Measurements from ENCODE around the gene TMEM25.

Gene TMEM25

GRCh38 chr11:118528511-118528910, 2.5 kb upstream of the TMEM25 start:
- Histone ChIP-seq H3K36me3 (peaks cover 2 to 22% (median 14%) of the 10 kb centered on the region in 11 experiments; a peak in 16 of 22 replicates), H3K27ac (peak overlapping the region in 1 of 11 experiments; percentile 24; a peak in 1 of 22 replicates), H3K27me3 (peaks cover 0 to 23% (median 0%) of the 10 kb centered on the region in 11 experiments; a peak in 4 of 22 replicates), H3K4me2 (peak overlapping the region in 6 of 11 experiments; percentile 4 to 94 (median 22); a peak in 4 of 22 replicates), H3K9me3 (replicated peaks in 1 of 11) (no peaks in the 10 kb centered on the region), H3K4me3 (no peak overlapping the region), H3K9ac (no peak overlapping the region), H4K20me1 (peaks cover 0 to 19% (median 12%) of the 10 kb centered on the region in 11 experiments; a peak in 9 of 22 replicates), H3K4me1 (peaks cover 40 to 81% (median 62%) of the 10 kb centered on the region in 10 experiments)
- TF ChIP-seq Cebpa-rat (IDR thresholded peaks at IDR 0.05): no peak

GRCh38 chr11:118529584-118530175, 1.3 kb upstream of the TMEM25 start:
- H3K4me3 ChIP-seq: peak overlapping the region; percentile 67 to 88 (median 77); a peak in 19 of 20 replicates
- peak overlapping the region in 3 of 11 experiments; percentile 75 to 87 (median 82); a peak in 5 of 22 replicates for H3K27ac ChIP-seq
- H3K4me2 ChIP-seq: peak overlapping the region; percentile 81 to 99 (median 94)
- H3K9me3 ChIP-seq (replicated peaks in 1 of 11): no peaks in the 10 kb centered on the region
- peak overlapping the region in 8 of 11 experiments; percentile 71 to 94 (median 84); a peak in 14 of 22 replicates for H3K9ac ChIP-seq
- peaks cover 0 to 23% (median 0%) of the 10 kb centered on the region in 11 experiments; a peak in 4 of 22 replicates for H3K27me3 ChIP-seq
- H3K4me1 ChIP-seq: peaks cover 29 to 69% (median 51%) of the 10 kb centered on the region in 10 experiments
- TF ChIP-seq Cebpa-rat (IDR thresholded peaks at IDR 0.05): no peak
- peaks cover 0 to 8% (median 5%) of the 10 kb centered on the region in 11 experiments; a peak in 8 of 22 replicates for H4K20me1 ChIP-seq
- peaks cover 0 to 18% (median 8%) of the 10 kb centered on the region in 11 experiments; a peak in 11 of 22 replicates for H3K36me3 ChIP-seq

GRCh38 chr11:118530180-118530682, 761 bp upstream of the TMEM25 start:
- no peaks in the 10 kb centered on the region for H3K9me3 ChIP-seq (replicated peaks in 1 of 11)
- peaks cover 0 to 21% (median 8%) of the 10 kb centered on the region in 11 experiments; a peak in 11 of 22 replicates for H3K36me3 ChIP-seq
- peak overlapping the region; percentile 81 to 99 (median 94) for H3K4me2 ChIP-seq
- H3K4me1 ChIP-seq: peaks cover 23 to 63% (median 45%) of the 10 kb centered on the region in 10 experiments
- H4K20me1 ChIP-seq: peaks cover 0 to 3% (median 0%) of the 10 kb centered on the region in 11 experiments; a peak in 6 of 22 replicates
- H3K4me3 ChIP-seq: peak overlapping the region; percentile 67 to 88 (median 77)
- peak overlapping the region; percentile 71 to 94 (median 80) for H3K9ac ChIP-seq
- peak overlapping the region; percentile 17 to 87 (median 76); a peak in 20 of 22 replicates for H3K27ac ChIP-seq
- peaks cover 0 to 23% (median 0%) of the 10 kb centered on the region in 11 experiments; a peak in 4 of 22 replicates for H3K27me3 ChIP-seq
- TF ChIP-seq Cebpa-rat (IDR thresholded peaks at IDR 0.05): no peak

GRCh38 chr11:118531597-118532084, 649 bp downstream of the TMEM25 start:
- Histone ChIP-seq H3K4me1 (peaks cover 12 to 49% (median 35%) of the 10 kb centered on the region in 10 experiments), H3K4me2 (peak overlapping the region; percentile 81 to 99 (median 94)), H3K4me3 (peak overlapping the region; percentile 67 to 88 (median 77)), H3K27ac (peak overlapping the region in 6 of 11 experiments; percentile 23 to 87 (median 80); a peak in 7 of 22 replicates), H3K9ac (peak overlapping the region in 10 of 11 experiments; percentile 76 to 94 (median 82); a peak in 17 of 22 replicates), H4K20me1 (no peaks in the 10 kb centered on the region), H3K9me3 (replicated peaks in 1 of 11) (no peaks in the 10 kb centered on the region), H3K27me3 (peaks cover 0 to 23% (median 0%) of the 10 kb centered on the region in 11 experiments; a peak in 4 of 22 replicates), H3K36me3 (peaks cover 0 to 21% (median 7%) of the 10 kb centered on the region in 11 experiments; a peak in 10 of 22 replicates)
- no peak for TF ChIP-seq Cebpa-rat (IDR thresholded peaks at IDR 0.05)

GRCh38 chr11:118532091-118532490, 1.1 kb downstream of the TMEM25 start:
- peak overlapping the region in 2 of 11 experiments; percentile 23 to 82; a peak in 2 of 22 replicates for H3K27ac ChIP-seq
- H3K4me2 ChIP-seq: peak overlapping the region in 9 of 11 experiments; percentile 89 to 99 (median 94); a peak in 13 of 22 replicates
- H3K4me3 ChIP-seq: peak overlapping the region in 4 of 10 experiments; percentile 69 to 81 (median 76); a peak in 5 of 20 replicates
- H3K9me3 ChIP-seq (replicated peaks in 1 of 11): no peaks in the 10 kb centered on the region
- H3K27me3 ChIP-seq: peaks cover 0 to 23% (median 0%) of the 10 kb centered on the region in 11 experiments; a peak in 4 of 22 replicates
- H3K4me1 ChIP-seq: peaks cover 12 to 45% (median 32%) of the 10 kb centered on the region in 10 experiments
- peaks cover 0 to 21% (median 5%) of the 10 kb centered on the region in 11 experiments; a peak in 10 of 22 replicates for H3K36me3 ChIP-seq
- H4K20me1 ChIP-seq: no peaks in the 10 kb centered on the region
- TF ChIP-seq Cebpa-rat (IDR thresholded peaks at IDR 0.05): no peak
- peak overlapping the region in 5 of 11 experiments; percentile 79 to 94 (median 86); a peak in 6 of 22 replicates for H3K9ac ChIP-seq

GRCh38 chr11:118532852-118533768, 2.1 kb downstream of the TMEM25 start:
- Histone ChIP-seq H3K4me3 (no peak overlapping the region), H3K9me3 (replicated peaks in 1 of 11) (no peaks in the 10 kb centered on the region), H3K27me3 (peaks cover 0 to 23% (median 0%) of the 10 kb centered on the region in 11 experiments; a peak in 4 of 22 replicates), H3K27ac (no peak overlapping the region), H3K9ac (no peak overlapping the region), H3K4me1 (peaks cover 12 to 38% (median 31%) of the 10 kb centered on the region in 10 experiments), H4K20me1 (no peaks in the 10 kb centered on the region), H3K4me2 (no peak overlapping the region), H3K36me3 (peaks cover 0 to 13% (median 0%) of the 10 kb centered on the region in 11 experiments; a peak in 5 of 22 replicates)
- no peak for TF ChIP-seq Cebpa-rat (IDR thresholded peaks at IDR 0.05)

GRCh38 chr11:118533769-118534729, 3.1 kb downstream of the TMEM25 start:
- TF ChIP-seq Cebpa-rat (IDR thresholded peaks at IDR 0.05): no peak
- H3K27me3 ChIP-seq: peaks cover 0 to 23% (median 0%) of the 10 kb centered on the region in 11 experiments; a peak in 4 of 22 replicates
- no peak overlapping the region for H3K9ac ChIP-seq
- H3K4me3 ChIP-seq: no peak overlapping the region
- no peak overlapping the region for H3K4me2 ChIP-seq
- H3K27ac ChIP-seq: no peak overlapping the region
- peaks cover 0 to 12% (median 0%) of the 10 kb centered on the region in 11 experiments; a peak in 3 of 22 replicates for H3K36me3 ChIP-seq
- no peaks in the 10 kb centered on the region for H4K20me1 ChIP-seq
- no peaks in the 10 kb centered on the region for H3K9me3 ChIP-seq (replicated peaks in 1 of 11)
- peaks cover 12 to 32% (median 25%) of the 10 kb centered on the region in 10 experiments for H3K4me1 ChIP-seq
